Loucy (cell line): ENCODE results near the gene EDEM2.
A peak's percentile ranks its signal among the peaks of the same experiment; 100 is the strongest.
"Not testable (repeated sequence)": the region's sequence is repeated elsewhere in the genome, so short reads cannot be mapped to it uniquely, and the experiment has no call there.

Source experiments
- H2AFZ ChIP-seq: fragments of 200-600 bp; sonication (generic); 2 replicates; pipeline ENCODE4 v1.6.0; 2016; ENCODE audit warnings: antibody characterized with exemption, mild to moderate bottlenecking, low read length, moderate library complexity
- H3F3A ChIP-seq: fragments of 200-600 bp; 2 replicates; pipeline ENCODE4 v1.6.0; 2016; ENCODE audit warnings: antibody characterized with exemption, low read depth, mild to moderate bottlenecking
- H3K27me3 ChIP-seq: fragments of 200-600 bp; sonication (generic); 2 replicates; pipeline ENCODE4 v1.6.1; 2014; ENCODE audit warnings: low read length, mild to moderate bottlenecking; ENCODE audit not compliant: insufficient read depth, poor library complexity, severe bottlenecking
- H3K36me3 ChIP-seq: fragments of 200-600 bp; sonication (generic); 2 replicates; pipeline ENCODE4 v1.6.1; 2016; ENCODE audit warnings: low read length; ENCODE audit not compliant: insufficient read depth
- H3K4me1 ChIP-seq: fragments of 200-600 bp; sonication (generic); 2 replicates; pipeline ENCODE4 v1.5.1; 2014; ENCODE audit warnings: low read length, mild to moderate bottlenecking; ENCODE audit not compliant: insufficient read depth, poor library complexity, severe bottlenecking
- H3K4me2 ChIP-seq: fragments of 200-600 bp; sonication (generic); 2 replicates; pipeline ENCODE4 v1.6.0; 2014; ENCODE audit warnings: antibody characterized with exemption, low read length, low read depth, mild to moderate bottlenecking; ENCODE audit not compliant: poor library complexity, severe bottlenecking
- H3K4me3 ChIP-seq: fragments of 200-600 bp; sonication (generic); 2 replicates; pipeline ENCODE4 v1.5.1; 2014; ENCODE audit warnings: low read length, mild to moderate bottlenecking, mixed read lengths; ENCODE audit not compliant: poor library complexity, severe bottlenecking
- H3K79me2 ChIP-seq: fragments of 200-600 bp; sonication (generic); 2 replicates; pipeline ENCODE4 v1.6.1; 2014; ENCODE audit warnings: low read length; ENCODE audit not compliant: insufficient read depth
- H3K9ac ChIP-seq: fragments of 200-600 bp; sonication (generic); 2 replicates; pipeline ENCODE4 v1.6.0; 2014; ENCODE audit warnings: mild to moderate bottlenecking, low read depth, low read length, moderate library complexity; ENCODE audit not compliant: poor library complexity, severe bottlenecking
- H3K9me2 ChIP-seq: fragments of 200-600 bp; sonication (generic); replicated peaks from 2 replicates; pipeline ENCODE4 v1.6.1; 2016; ENCODE audit warnings: low read depth, low read length, mixed read lengths
- H3K9me3 ChIP-seq: fragments of 200-600 bp; sonication (generic); 2 replicates; pipeline ENCODE4 v1.6.1; 2014; ENCODE audit warnings: mild to moderate bottlenecking, antibody characterized with exemption, low read length, low read depth; ENCODE audit not compliant: insufficient read depth
- H4K20me1 ChIP-seq: fragments of 200-600 bp; sonication (generic); 2 replicates; pipeline ENCODE4 v1.6.0; 2014; ENCODE audit warnings: antibody characterized with exemption, low read length, mild to moderate bottlenecking; ENCODE audit not compliant: insufficient read depth, poor library complexity, severe bottlenecking
- CTCF ChIP-seq: fragments of 200-600 bp; sonication (generic); conservative IDR thresholded peaks from 2 replicates; pipeline ENCODE4 v1.5.1; 2014; ENCODE audit warnings: mild to moderate bottlenecking, antibody characterized with exemption, low read length
- EZH2phosphoT487 ChIP-seq: fragments of 200-600 bp; IDR thresholded peaks from 2 replicates; pipeline ENCODE4 v1.6.1; 2018; ENCODE audit warnings: antibody characterized with exemption, mild to moderate bottlenecking, moderate library complexity, borderline replicate concordance

Gene EDEM2

GRCh38 chr20:35087355-35087754, 59.8 kb downstream of the EDEM2 start:
- Histone ChIP-seq H3K36me3 (no peaks in the 10 kb centered on the region), H3K4me2 (peak overlapping the region; percentile 77), H3K9ac (no peak overlapping the region), H2AFZ (no peak overlapping the region), H3K4me1 (peaks cover 49% of the 10 kb centered on the region), H3K79me2 (peaks cover 93% of the 10 kb centered on the region), H3F3A (no peaks in the 10 kb centered on the region), H4K20me1 (peaks cover 67% of the 10 kb centered on the region), H3K9me3 (no peaks in the 10 kb centered on the region), H3K9me2 (no peaks in the 10 kb centered on the region), H3K4me3 (no peak overlapping the region), H3K27me3 (no peaks in the 10 kb centered on the region)
- TF ChIP-seq CTCF (no peak), EZH2phosphoT487 (no peak)

GRCh38 chr20:35085477-35086225, 61.5 kb downstream of the EDEM2 start:
- no peak for TF ChIP-seq CTCF
- Histone ChIP-seq H2AFZ (no peak overlapping the region), H3K9me2 (no peaks in the 10 kb centered on the region), H3K9ac (no peak overlapping the region), H3K4me3 (peak overlapping the region; percentile 31), H3K4me2 (peak overlapping the region; percentile 60), H3K27me3 (no peaks in the 10 kb centered on the region), H3K9me3 (no peaks in the 10 kb centered on the region), H3K79me2 (peaks cover 93% of the 10 kb centered on the region), H3K36me3 (no peaks in the 10 kb centered on the region), H4K20me1 (peaks cover 71% of the 10 kb centered on the region), H3K4me1 (peaks cover 42% of the 10 kb centered on the region), H3F3A (no peaks in the 10 kb centered on the region)

GRCh38 chr20:35084998-35085397, 62.1 kb downstream of the EDEM2 start:
- Histone ChIP-seq H4K20me1 (peaks cover 71% of the 10 kb centered on the region), H3K79me2 (peaks cover 93% of the 10 kb centered on the region), H3K9me2 (no peaks in the 10 kb centered on the region), H3K4me2 (peak overlapping the region; percentile 60), H3K4me1 (peaks cover 40% of the 10 kb centered on the region), H3K4me3 (peak overlapping the region; percentile 31), H3K9me3 (no peaks in the 10 kb centered on the region), H3F3A (no peaks in the 10 kb centered on the region), H3K9ac (no peak overlapping the region), H3K36me3 (no peaks in the 10 kb centered on the region), H2AFZ (no peak overlapping the region), H3K27me3 (no peaks in the 10 kb centered on the region)
- TF ChIP-seq EZH2phosphoT487 (no peak), CTCF (no peak)

- Histone ChIP-seq H3K36me3 (peaks cover 17% of the 10 kb centered on the region), H4K20me1 (peaks cover 55% of the 10 kb centered on the region)
These were observed 66.8 kb downstream of the EDEM2 start for GRCh38 chr20:35080348-35080642.

More at GRCh38 chr20:35080348-35080642, 66.8 kb downstream of the EDEM2 start:
- H3K9ac ChIP-seq, H3K27me3 ChIP-seq, H3K9me3 ChIP-seq, H2AFZ ChIP-seq, H3F3A ChIP-seq, H3K4me3 ChIP-seq, H3K9me2 ChIP-seq, H3K4me2 ChIP-seq: not testable (repeated sequence)
- peaks cover 20% of the 10 kb centered on the region for H3K4me1 ChIP-seq
- H3K79me2 ChIP-seq = peaks cover 78% of the 10 kb centered on the region
